ENCODE measurements around the gene MS4A5. TPM values are rescaled to one million over a fixed set of nuclear protein-coding genes. Genes with fewer than 3 reads are reported as not detected.

Gene MS4A5
- total RNA-seq, 1 donor from 2014 or later: not detected

DNA sequence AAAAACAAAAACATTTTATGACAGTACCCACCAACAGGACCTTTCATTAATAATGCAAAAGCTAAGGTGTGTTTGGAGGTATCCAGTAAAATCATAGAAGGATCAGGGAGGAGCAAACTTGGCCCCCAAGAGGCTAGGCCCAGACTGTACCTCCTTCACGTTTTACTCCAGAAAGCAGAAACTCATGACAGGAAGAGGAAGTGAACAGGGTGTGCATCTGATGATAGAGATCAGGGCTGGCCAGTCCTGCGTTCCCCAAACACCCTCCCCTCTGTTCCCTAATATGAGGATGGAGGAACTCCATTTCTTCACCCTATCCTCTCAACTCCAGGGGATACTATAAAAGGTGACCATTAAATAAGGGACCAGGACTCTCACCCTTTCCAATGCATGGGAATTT lies 53.0 kb downstream of the MS4A5 start:
- DNase-seq (ENCODE audit: low spot score): no peak

DNA sequence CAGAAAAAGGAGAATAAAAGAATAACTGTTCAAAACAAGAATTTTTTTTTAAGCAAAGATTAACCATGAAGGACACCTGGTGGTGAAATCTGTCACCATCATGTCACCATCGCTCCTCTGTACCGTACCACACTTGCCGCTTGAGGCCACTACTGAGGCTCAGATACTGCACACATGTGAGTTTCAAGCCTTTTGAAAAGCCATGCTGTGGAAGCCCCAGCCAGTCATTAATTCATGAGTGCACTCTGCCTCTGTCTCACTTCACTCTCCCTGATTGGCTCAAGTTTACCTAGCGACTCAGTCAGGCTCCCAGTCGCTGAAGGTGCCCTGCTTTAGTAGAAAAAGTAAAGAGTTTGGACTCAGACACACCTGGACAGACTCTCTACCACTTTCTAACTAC lies 56.6 kb downstream of the MS4A5 start:
- DNase-seq (ENCODE audit: low spot score): no peak

DNA sequence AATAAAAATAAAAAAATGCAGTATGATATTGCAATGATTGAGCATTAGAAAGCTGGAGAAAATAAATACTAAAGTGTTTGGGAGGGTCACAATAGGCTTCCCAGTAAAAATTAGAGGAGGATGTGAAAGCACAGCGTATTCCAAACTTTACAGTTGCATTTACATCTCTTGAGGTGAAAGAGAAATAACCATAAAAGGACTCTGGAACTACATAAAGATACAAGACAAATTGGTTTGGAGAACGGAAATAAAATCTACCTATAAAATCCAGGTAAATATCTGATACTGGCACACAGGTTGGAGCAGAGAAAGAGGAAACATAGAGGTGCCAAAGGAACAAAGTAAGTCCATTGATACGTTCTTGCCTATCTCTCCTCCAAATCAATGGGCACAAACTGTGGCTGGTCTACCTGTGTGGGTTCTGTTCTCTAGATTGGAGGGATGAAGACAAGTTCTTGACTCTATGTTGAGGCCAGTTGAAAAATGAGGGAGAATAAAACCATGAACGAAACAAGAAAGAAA lies 63.2 kb downstream of the MS4A5 start, which contains the start of gene MS4A12:
Gene MS4A12, plus strand, starts transcription at position 291 of the 522 bp plus-strand sequence. CDS start 4,541 bp downstream, outside the sequence.
- DNase-seq (ENCODE audit: low spot score): no peak

DNA sequence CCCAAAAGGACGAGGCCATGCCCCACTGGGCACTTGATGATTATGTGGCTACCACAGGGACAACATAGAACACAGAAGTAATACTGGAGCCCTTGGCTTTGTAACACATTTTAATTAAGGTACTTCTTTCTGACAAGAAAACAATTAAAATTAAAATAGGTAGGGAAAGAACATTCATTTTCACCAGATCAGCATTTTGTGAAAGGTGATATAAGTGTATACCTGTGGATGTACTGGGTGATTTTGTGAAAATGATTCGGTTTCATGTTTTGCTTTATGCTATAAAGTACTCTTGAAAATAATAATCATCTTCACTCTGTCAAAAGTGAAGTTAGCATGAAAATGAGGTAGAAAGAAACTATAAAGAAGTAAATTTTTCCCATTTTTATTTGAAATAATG lies 64.1 kb downstream of the MS4A5 start:
- DNase-seq (ENCODE audit: low spot score): no peak

Other genes starting within 250 kb of the MS4A5 start
- 41.7 TPM for gene MS4A6A, start 246.5 kb upstream of the MS4A5 start, total RNA-seq (ENCODE audit: insufficient read depth, low replicate concordance)
- gene MS4A4E, start 186.4 kb upstream of the MS4A5 start, total RNA-seq (ENCODE audit: insufficient read depth, low replicate concordance): not detected
- gene MS4A4A, start 148.9 kb upstream of the MS4A5 start, total RNA-seq (ENCODE audit: insufficient read depth, low replicate concordance): 11.6 TPM
- not detected for gene MS4A6E, start 102.3 kb upstream of the MS4A5 start, total RNA-seq (ENCODE audit: insufficient read depth, low replicate concordance)
- gene MS4A7, start 51.0 kb upstream of the MS4A5 start, total RNA-seq (ENCODE audit: insufficient read depth, low replicate concordance): 14.9 TPM
- 2.4 TPM for gene MS4A14, start 33.1 kb upstream of the MS4A5 start, total RNA-seq (ENCODE audit: insufficient read depth, low replicate concordance)
- gene MS4A1, start 26.3 kb downstream of the MS4A5 start, total RNA-seq (ENCODE audit: insufficient read depth, low replicate concordance): 6.0 TPM
- not detected for gene MS4A12, start 63.2 kb downstream of the MS4A5 start, total RNA-seq (ENCODE audit: insufficient read depth, low replicate concordance)
- gene MS4A13, start 85.8 kb downstream of the MS4A5 start, total RNA-seq (ENCODE audit: insufficient read depth, low replicate concordance): 2.2 TPM